GM19240 (cell line): ENCODE results near the gene MAPK11.

Experiments
- DNase-seq: peaks from one replicate; pipeline ENCODE4 v3.0.0; 2011; ENCODE audit warnings: low spot score; ENCODE audit not compliant: insufficient read length

Gene MAPK11

GRCh38 chr22:50226063-50226874 lies 43.9 kb downstream of the MAPK11 start:
- no peak for DNase-seq

GRCh38 chr22:50225200-50225969 lies 44.8 kb downstream of the MAPK11 start:
- DNase-seq = no peak

GRCh38 chr22:50224071-50224470 lies 46.1 kb downstream of the MAPK11 start:
- no peak for DNase-seq

- DNase-seq = no peak
Observed at GRCh38 chr22:50222508-50222907, 47.7 kb downstream of the MAPK11 start.

- no peak for DNase-seq
Observed at GRCh38 chr22:50221410-50222300, 48.5 kb downstream of the MAPK11 start.

- DNase-seq = no peak
Observed at GRCh38 chr22:50220603-50221409, 49.4 kb downstream of the MAPK11 start.

GRCh38 chr22:50219800-50220602 lies 50.2 kb downstream of the MAPK11 start:
- DNase-seq = no peak

GRCh38 chr22:50218996-50219727 lies 51.0 kb downstream of the MAPK11 start:
- no peak for DNase-seq

GRCh38 chr22:50218153-50218995 lies 51.8 kb downstream of the MAPK11 start:
- DNase-seq = no peak

GRCh38 chr22:50217543-50218152 lies 52.5 kb downstream of the MAPK11 start:
- no peak for DNase-seq

GRCh38 chr22:50216684-50217520 lies 53.3 kb downstream of the MAPK11 start:
- DNase-seq = no peak

- DNase-seq = no peak
Observed at GRCh38 chr22:50216055-50216683, 54.0 kb downstream of the MAPK11 start.

- DNase-seq = no peak
Observed at GRCh38 chr22:50215297-50216054, 54.7 kb downstream of the MAPK11 start.
